ENCODE results near the gene TNS1.

GRCh38 chr2:217872319-217872718, 130.5 kb downstream of the TNS1 start:
- TF ChIP-seq EZH2 (IDR thresholded peaks at IDR 0.05): no peak
- TF ChIP-seq, protein P1, sequence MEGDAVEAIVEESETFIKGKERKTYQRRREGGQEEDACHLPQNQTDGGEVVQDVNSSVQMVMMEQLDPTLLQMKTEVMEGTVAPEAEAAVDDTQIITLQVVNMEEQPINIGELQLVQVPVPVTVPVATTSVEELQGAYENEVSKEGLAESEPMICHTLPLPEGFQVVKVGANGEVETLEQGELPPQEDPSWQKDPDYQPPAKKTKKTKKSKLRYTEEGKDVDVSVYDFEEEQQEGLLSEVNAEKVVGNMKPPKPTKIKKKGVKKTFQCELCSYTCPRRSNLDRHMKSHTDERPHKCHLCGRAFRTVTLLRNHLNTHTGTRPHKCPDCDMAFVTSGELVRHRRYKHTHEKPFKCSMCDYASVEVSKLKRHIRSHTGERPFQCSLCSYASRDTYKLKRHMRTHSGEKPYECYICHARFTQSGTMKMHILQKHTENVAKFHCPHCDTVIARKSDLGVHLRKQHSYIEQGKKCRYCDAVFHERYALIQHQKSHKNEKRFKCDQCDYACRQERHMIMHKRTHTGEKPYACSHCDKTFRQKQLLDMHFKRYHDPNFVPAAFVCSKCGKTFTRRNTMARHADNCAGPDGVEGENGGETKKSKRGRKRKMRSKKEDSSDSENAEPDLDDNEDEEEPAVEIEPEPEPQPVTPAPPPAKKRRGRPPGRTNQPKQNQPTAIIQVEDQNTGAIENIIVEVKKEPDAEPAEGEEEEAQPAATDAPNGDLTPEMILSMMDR (IDR thresholded peaks at IDR 0.05): no peak
- no peak for TF ChIP-seq EZH2phosphoT487 (IDR thresholded peaks at IDR 0.05)
